SK-N-SH (cell line): ENCODE measurements around the gene GPRC5A. TPM values are rescaled to one million over a fixed set of nuclear protein-coding genes. Genes with fewer than 3 reads are reported as not detected.

Experiments used
- CTCF ChIA-PET: fragments of 300-600, 350-600 bp; formaldehyde crosslinking; extraction: SDS; loops from one replicate; lab custom pipeline; 2021; lab: Yijun Ruan, JAX
- POLR2A ChIA-PET: fragments of 350-600 bp; sonication (Branson Sonifier 250); formaldehyde crosslinking; extraction: SDS; loops from one replicate; lab custom pipeline; 2020; ENCODE audit warnings: antibody characterized with exemption, inconsistent platforms; lab: Yijun Ruan, JAX
- DNase-seq: peaks from one replicate; pipeline ENCODE4 v3.0.0; 2012
- H2AFZ ChIP-seq: fragments of 200-600 bp; sonication (generic); 2 replicates; pipeline ENCODE4 v1.8.1; 2016; ENCODE audit warnings: antibody characterized with exemption, mild to moderate bottlenecking, low read depth
- H3F3A ChIP-seq: fragments of 200-600 bp; sonication (generic); replicated peaks from 2 replicates; pipeline ENCODE3; 2016; ENCODE audit warnings: antibody characterized with exemption, mild to moderate bottlenecking; ENCODE audit not compliant: insufficient read depth
- H3K27ac ChIP-seq, 2 experiments: fragments of 200-500 bp in 1 of 2; fragments of 200-600 bp in 1 of 2; sonication (Bioruptor generic) in 1 of 2; sonication (generic), shearing (Covaris generic) in 1 of 2; 2 replicates each; pipeline versions ENCODE4 v1.5.1 to v1.6.1; 2014 to 2016; ENCODE audit warnings: low read depth in 2 of 2, inconsistent platforms in 1 of 2, low read length in 1 of 2, mild to moderate bottlenecking in 1 of 2, mixed read lengths in 1 of 2
- H3K27me3 ChIP-seq: fragments of 200-600 bp; sonication (generic), shearing (Covaris generic); 2 replicates; pipeline ENCODE4 v1.6.1; 2016; ENCODE audit warnings: mixed run types; ENCODE audit not compliant: insufficient read depth
- H3K36me3 ChIP-seq, 2 experiments: fragments of 200-500 bp in 1 of 2; fragments of 200-600 bp in 1 of 2; sonication (Bioruptor generic) in 1 of 2; sonication (generic) in 1 of 2; replicated peaks in 1 of 2; 2 replicates each; pipeline versions ENCODE3 to v1.5.1; 2014 to 2016; ENCODE audit warnings: low read length in 1 of 2, mild to moderate bottlenecking in 1 of 2; ENCODE audit not compliant: insufficient read depth in 2 of 2, control insufficient read depth in 1 of 2
- H3K4me1 ChIP-seq, 2 experiments: fragments of 200-500 bp in 1 of 2; fragments of 200-600 bp in 1 of 2; sonication (Bioruptor generic) in 1 of 2; sonication (generic), shearing (Covaris generic) in 1 of 2; 2 replicates each; pipeline versions ENCODE4 v1.5.1 to v1.6.1; 2014 to 2016; ENCODE audit warnings: low read depth in 1 of 2, low read length in 1 of 2, mixed run types in 1 of 2; ENCODE audit not compliant: insufficient read depth in 2 of 2, control insufficient read depth in 1 of 2
- H3K4me2 ChIP-seq: fragments of 200-600 bp; sonication (generic), shearing (Covaris generic); 2 replicates; pipeline ENCODE4 v1.6.1; 2017; ENCODE audit warnings: mixed run types
- H3K4me3 ChIP-seq, 2 experiments: fragments of 200-500 bp in 1 of 2; fragments of 200-600 bp in 1 of 2; sonication (Bioruptor generic) in 1 of 2; sonication (generic), shearing (Covaris generic) in 1 of 2; 2 replicates each; pipeline versions ENCODE4 v1.5.1 to v1.8.1; 2014 to 2016; ENCODE audit warnings: low read depth in 2 of 2, inconsistent platforms in 1 of 2, low read length in 1 of 2, mild to moderate bottlenecking in 1 of 2, mixed read lengths in 1 of 2, moderate library complexity in 1 of 2
- H3K79me2 ChIP-seq: fragments of 200-600 bp; sonication (generic); 2 replicates; pipeline ENCODE4 v1.8.1; 2017; ENCODE audit warnings: mild to moderate bottlenecking; ENCODE audit not compliant: insufficient read depth
- H3K9ac ChIP-seq: fragments of 200-600 bp; sonication (generic); 2 replicates; pipeline ENCODE4 v1.6.1; 2017; ENCODE audit warnings: mixed run types
- H3K9me2 ChIP-seq: fragments of 200-600 bp; sonication (generic); 2 replicates; pipeline ENCODE4 v1.6.1; 2017; ENCODE audit warnings: mixed run types
- H3K9me3 ChIP-seq: fragments of 200-600 bp; sonication (generic); 2 replicates; pipeline ENCODE4 v1.6.1; 2017; ENCODE audit warnings: mixed run types, mild to moderate bottlenecking, moderate library complexity
- H4K20me1 ChIP-seq: fragments of 200-600 bp; sonication (generic); 2 replicates; pipeline ENCODE4 v1.6.1; 2017; ENCODE audit warnings: mild to moderate bottlenecking, mixed run types; ENCODE audit not compliant: insufficient read depth
- CHD2 ChIP-seq: fragments of 150-350 bp; IDR thresholded peaks from 2 replicates; pipeline ENCODE4 v1.6.1; 2018; ENCODE audit warnings: low read length; ENCODE audit not compliant: partially characterized antibody
- CTCF ChIP-seq: fragments of 200-600 bp; sonication (generic); IDR thresholded peaks from 2 replicates; pipeline ENCODE4 v1.6.1; 2017; ENCODE audit warnings: antibody characterized with exemption, mild to moderate bottlenecking, moderate library complexity
- FOSL2 ChIP-seq: IDR thresholded peaks from 2 replicates; pipeline ENCODE4 v1.4.0; 2012; ENCODE audit warnings: low read depth, mild to moderate bottlenecking, moderate library complexity, borderline replicate concordance
- FOXJ3 ChIP-seq: sonication (generic); formaldehyde crosslinking; IDR thresholded peaks from 2 replicates; pipeline ENCODE4 v1.5.1; 2020; ENCODE audit warnings: mild to moderate bottlenecking, missing genetic modification reagents
- FOXM1 ChIP-seq: IDR thresholded peaks from 2 replicates; pipeline ENCODE4 v1.4.0; 2012; ENCODE audit warnings: low read depth, mild to moderate bottlenecking
- GABPA ChIP-seq: IDR thresholded peaks from 2 replicates; pipeline ENCODE4 v1.4.0; 2012; ENCODE audit warnings: low read depth, mild to moderate bottlenecking
- GATA2 ChIP-seq: sonication (generic); formaldehyde crosslinking; IDR thresholded peaks from 2 replicates; pipeline ENCODE4 v1.5.0; 2020; ENCODE audit warnings: mild to moderate bottlenecking, missing genetic modification reagents
- IRF3 ChIP-seq: fragments of 150-350 bp; IDR thresholded peaks from 2 replicates; pipeline ENCODE4 v1.6.1; 2016; ENCODE audit warnings: mild to moderate bottlenecking, low read depth, low read length
- JUND ChIP-seq: IDR thresholded peaks from 2 replicates; pipeline ENCODE4 v1.4.0; 2012
- MAX ChIP-seq: IDR thresholded peaks from 2 replicates; pipeline ENCODE4 v1.4.0; 2012; ENCODE audit warnings: low read depth
- MXI1 ChIP-seq: IDR thresholded peaks from 2 replicates; pipeline ENCODE4 v1.6.1; 2012; ENCODE audit warnings: mild to moderate bottlenecking, low read depth, low read length, improper control_type of control experiment
- NRF1 ChIP-seq: IDR thresholded peaks from 2 replicates; pipeline ENCODE4 v1.6.1; 2012; ENCODE audit warnings: low read depth, mild to moderate bottlenecking, low read length
- PBX3 ChIP-seq: IDR thresholded peaks from 2 replicates; pipeline ENCODE4; 2012
- POLR2AphosphoS5 ChIP-seq: IDR thresholded peaks from 2 replicates; pipeline ENCODE4 v1.6.1; 2012; ENCODE audit warnings: low read depth, low read length
- RCOR1 ChIP-seq: fragments of 150-350 bp; IDR thresholded peaks from 2 replicates; pipeline ENCODE4 v1.6.1; 2017; ENCODE audit warnings: antibody characterized with exemption, low read length
- RFX5 ChIP-seq: IDR thresholded peaks from 2 replicates; pipeline ENCODE4 v1.6.1; 2012; ENCODE audit warnings: mild to moderate bottlenecking, improper control_type of control experiment, low read length
- RXRA ChIP-seq: IDR thresholded peaks from 2 replicates; pipeline ENCODE4 v1.4.0; 2012; ENCODE audit warnings: low read depth, mild to moderate bottlenecking, borderline replicate concordance
- SIN3A ChIP-seq: IDR thresholded peaks from 2 replicates; pipeline ENCODE4 v1.6.1; 2012; ENCODE audit warnings: low read depth, mild to moderate bottlenecking, low read length, moderate library complexity, borderline replicate concordance
- TAF1 ChIP-seq: IDR thresholded peaks from 2 replicates; pipeline ENCODE4 v1.6.1; 2012; ENCODE audit warnings: low read depth, mild to moderate bottlenecking, low read length, moderate library complexity, borderline replicate concordance
- TCF12 ChIP-seq: IDR thresholded peaks from 2 replicates; pipeline ENCODE4 v1.4.0; 2012
- ZBTB33 ChIP-seq: IDR thresholded peaks from 2 replicates; pipeline ENCODE4 v1.4.0; 2012; ENCODE audit warnings: low read depth, borderline replicate concordance
- WGBS: methylation state at CpG from one replicate; pipeline ENCODE4 v1.1.6; 2017; ENCODE audit warnings: low lambda C conversion rate; 5-methylcytosine and 5-hydroxymethylcytosine counted together
- polyA plus RNA-seq, 3 experiments: library from polyadenylated mRNA; depleted of rRNA; stranded (reverse); fragments of >200 nt; gene quantifications; 2 replicates each; pipeline ENCODE4 v1.2.3, GENCODE V29; 2012

Gene GPRC5A
- polyA plus RNA-seq, 1 of the 3 experiments (the other 2 are of a cell fraction), result 12.7 TPM

- no peaks in the 10 kb centered on the region for H3K9me2 ChIP-seq
- H3K79me2 ChIP-seq, result no peaks in the 10 kb centered on the region
- ChIA-PET POLR2A (no interaction called here), CTCF (no interaction called here)
- no peaks in the 10 kb centered on the region for H4K20me1 ChIP-seq
- TF ChIP-seq NRF1, result no peak
- no peak for TF ChIP-seq CHD2
- no peak for TF ChIP-seq FOXM1
- TF ChIP-seq TCF12, result no peak
- TF ChIP-seq SIN3A, result no peak
- no peak for TF ChIP-seq IRF3
- TF ChIP-seq RXRA, result no peak
- TF ChIP-seq JUND, result no peak
- TF ChIP-seq TAF1, result no peak
- TF ChIP-seq MAX, result no peak
- whole genome bisulfite sequencing, result 71% methylated on average over 5 of the region's 5 CpGs
- H3K27me3 ChIP-seq, result no peaks in the 10 kb centered on the region
- no peak for DNase-seq
- no peaks in the 10 kb centered on the region for H3K9me3 ChIP-seq
- H3K4me1 ChIP-seq, result no peaks in the 10 kb centered on the region
- no peak overlapping the region for H3K4me3 ChIP-seq
- H3F3A ChIP-seq, result no peaks in the 10 kb centered on the region
- no peak overlapping the region for H3K4me2 ChIP-seq
- H3K36me3 ChIP-seq, result no peaks in the 10 kb centered on the region
- no peak overlapping the region for H3K9ac ChIP-seq
- no peak overlapping the region for H2AFZ ChIP-seq
- no peak overlapping the region for H3K27ac ChIP-seq
Observed at GRCh38 chr12:12938541-12938940, 47.2 kb downstream of the GPRC5A start.

GRCh38 chr12:12939888-12940287 is 48.5 kb downstream of the GPRC5A start:
- H3K4me1 ChIP-seq, result no peaks in the 10 kb centered on the region
- WGBS, result 70% methylated on average over 1 of the region's 1 CpG
- no peaks in the 10 kb centered on the region for H3K27me3 ChIP-seq
- no peaks in the 10 kb centered on the region for H3K9me2 ChIP-seq
- no peaks in the 10 kb centered on the region for H3K36me3 ChIP-seq
- H3K9ac ChIP-seq, result no peak overlapping the region
- ChIA-PET POLR2A (no interaction called here), CTCF (no interaction called here)
- DNase-seq, result no peak
- no peaks in the 10 kb centered on the region for H3K79me2 ChIP-seq
- no peak overlapping the region for H3K4me2 ChIP-seq
- no peaks in the 10 kb centered on the region for H3K9me3 ChIP-seq
- H3K27ac ChIP-seq, result no peak overlapping the region
- H2AFZ ChIP-seq, result no peak overlapping the region
- H3K4me3 ChIP-seq, result no peak overlapping the region
- H3F3A ChIP-seq, result no peaks in the 10 kb centered on the region
- no peaks in the 10 kb centered on the region for H4K20me1 ChIP-seq
- TF ChIP-seq FOSL2, result no peak
- TF ChIP-seq TCF12, result no peak
- TF ChIP-seq GATA2 (CRISPR knock-in tag), result no peak
- TF ChIP-seq FOXJ3 (CRISPR knock-in tag), result no peak
- TF ChIP-seq MAX, result no peak
- TF ChIP-seq CTCF, result no peak
- TF ChIP-seq ZBTB33, result no peak
- no peak for TF ChIP-seq RFX5
- no peak for TF ChIP-seq IRF3
- no peak for TF ChIP-seq POLR2AphosphoS5
- no peak for TF ChIP-seq CHD2
- no peak for TF ChIP-seq TAF1
- TF ChIP-seq NRF1, result no peak
- TF ChIP-seq MXI1, result no peak
- TF ChIP-seq RCOR1, result no peak
- TF ChIP-seq GABPA, result no peak
- no peak for TF ChIP-seq PBX3
- no peak for TF ChIP-seq FOXM1
